Measurements from ENCODE around the gene MYO1D.
"Not testable (repeated sequence)": the region's sequence is repeated elsewhere in the genome, so short reads cannot be mapped to it uniquely, and the experiment has no call there.

MYO1D gene

DNA sequence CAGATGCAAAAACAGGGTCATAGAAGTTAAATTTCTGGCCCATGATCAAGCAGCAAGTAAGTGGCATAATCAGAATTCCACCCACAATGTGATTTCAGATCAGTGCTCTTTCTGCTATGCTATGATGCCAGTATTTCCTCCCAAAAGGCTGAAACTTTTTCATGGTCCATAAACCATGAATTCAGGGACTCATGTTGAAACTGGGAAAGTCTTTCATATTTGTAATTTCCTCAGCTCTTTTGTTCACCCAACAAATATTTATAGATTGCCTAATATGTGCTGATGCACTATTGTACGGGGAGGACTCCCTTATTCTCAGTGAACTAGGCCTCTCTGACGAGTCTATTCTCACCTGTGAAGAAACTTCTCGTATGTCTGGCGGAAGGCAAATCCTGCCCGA, 156.3 kb downstream of the MYO1D start:
- no peak for DNase-seq

DNA sequence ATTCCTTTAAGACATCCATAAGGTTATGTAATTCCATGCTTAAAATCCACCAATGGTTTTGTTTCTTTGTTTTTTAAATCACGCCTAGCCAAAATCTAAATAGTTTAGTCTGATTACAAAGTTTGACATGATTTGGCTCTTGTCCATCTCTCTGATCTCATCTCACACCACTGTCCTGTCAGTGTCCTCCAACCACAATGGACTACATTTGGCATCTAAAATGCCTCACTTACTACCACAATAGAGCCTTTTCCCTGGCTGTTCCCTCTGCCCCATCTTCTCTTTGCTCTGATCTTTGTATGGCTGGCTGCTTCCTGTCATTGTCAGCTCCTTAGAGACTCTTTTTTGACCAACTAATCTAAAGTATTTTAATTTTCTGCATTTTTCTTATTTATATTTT, 157.2 kb downstream of the MYO1D start:
- no peak for DNase-seq

DNA sequence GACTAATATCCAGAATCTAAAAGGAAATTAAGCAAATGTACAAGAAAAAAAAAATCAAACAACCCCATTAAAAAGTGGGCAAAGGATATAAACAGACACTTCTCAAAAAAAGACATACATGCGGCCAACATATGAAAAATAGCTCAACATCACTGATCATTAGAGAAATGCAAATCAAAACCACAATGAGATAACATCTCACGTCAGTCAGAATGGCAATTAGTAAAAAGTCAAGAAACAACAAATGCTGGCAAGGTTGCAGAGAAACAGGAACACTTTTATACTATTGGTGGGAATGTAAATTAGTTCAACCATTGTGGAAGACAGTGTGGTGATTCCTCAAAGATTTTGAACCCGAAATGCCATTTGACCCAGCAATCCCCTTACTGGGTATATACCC, 162.0 kb downstream of the MYO1D start:
- not testable (repeated sequence) for DNase-seq

DNA sequence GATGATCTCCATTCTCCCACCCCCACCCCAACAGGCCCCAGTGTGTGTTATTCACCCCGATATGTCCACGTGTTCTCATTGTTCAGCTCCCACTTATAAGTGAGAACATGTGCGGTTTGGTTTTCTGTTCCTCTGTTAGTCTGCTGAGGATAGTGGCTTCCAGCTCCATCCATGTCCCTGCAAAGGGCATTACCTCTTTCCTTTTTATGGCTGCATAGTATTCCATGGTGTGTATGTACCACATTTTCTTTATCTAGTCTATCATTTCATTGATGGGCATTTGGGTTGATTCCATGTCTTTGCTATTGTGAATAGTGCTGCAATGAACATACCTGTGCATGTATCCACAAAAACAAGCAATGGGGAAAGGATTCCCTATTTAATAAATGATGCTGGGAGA, 162.7 kb downstream of the MYO1D start:
- not testable (repeated sequence) for DNase-seq

DNA sequence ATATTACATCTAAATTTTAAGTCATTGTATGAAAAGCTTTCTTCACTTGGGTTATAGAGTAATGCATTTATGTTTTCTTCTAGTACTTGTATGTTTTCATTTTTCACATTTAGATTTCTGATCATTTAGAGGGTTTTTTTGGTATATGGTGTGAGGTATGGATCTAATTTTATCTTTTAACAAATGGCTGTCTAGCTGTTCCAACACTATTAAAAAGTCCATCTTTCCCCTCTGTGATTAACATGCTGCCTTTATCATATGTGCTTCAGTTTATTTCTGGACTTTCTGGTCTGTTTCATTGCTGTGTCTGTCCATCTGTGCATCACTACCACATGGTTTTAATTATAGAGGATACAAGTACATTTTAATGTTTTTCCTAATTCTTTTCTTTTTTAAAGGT, 163.8 kb downstream of the MYO1D start:
- no peak for DNase-seq

DNA sequence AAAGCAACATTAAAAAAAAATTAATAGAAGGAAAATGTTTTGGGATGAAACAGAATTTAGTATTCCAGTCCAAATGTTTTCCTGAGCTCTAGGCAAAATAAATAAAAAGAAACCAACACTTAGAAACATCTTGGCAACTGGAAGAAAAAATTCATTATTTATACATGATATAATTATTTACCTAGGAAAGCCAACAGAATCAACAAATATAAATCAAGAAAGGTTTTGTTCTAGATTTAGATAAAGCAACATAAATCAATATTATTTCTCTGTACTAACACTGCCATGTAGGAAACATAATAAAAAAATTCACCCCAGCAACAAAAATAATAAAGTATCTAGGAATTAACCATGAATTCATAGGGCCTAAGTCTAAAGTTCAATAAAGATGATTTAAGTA, 167.4 kb downstream of the MYO1D start:
- no peak for DNase-seq

DNA sequence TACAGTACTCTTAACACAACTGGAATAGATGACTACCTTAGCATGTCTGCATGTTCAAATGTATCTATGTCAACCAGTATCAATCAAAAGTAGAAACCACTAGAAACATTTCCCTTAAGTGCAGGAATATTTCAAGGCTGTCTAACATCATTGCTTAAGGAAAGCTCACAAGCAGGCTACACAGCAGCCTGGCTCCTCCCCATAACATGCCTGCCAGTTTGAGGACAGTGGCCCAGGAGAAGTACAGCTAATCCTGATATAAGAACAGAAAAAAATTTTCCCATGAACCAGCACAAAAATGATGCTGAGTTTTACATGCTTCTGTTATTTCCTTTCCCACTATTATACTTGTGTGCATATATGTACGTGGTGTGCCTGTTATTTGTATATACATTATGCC, 175.1 kb downstream of the MYO1D start:
- DNase-seq = no peak

DNA sequence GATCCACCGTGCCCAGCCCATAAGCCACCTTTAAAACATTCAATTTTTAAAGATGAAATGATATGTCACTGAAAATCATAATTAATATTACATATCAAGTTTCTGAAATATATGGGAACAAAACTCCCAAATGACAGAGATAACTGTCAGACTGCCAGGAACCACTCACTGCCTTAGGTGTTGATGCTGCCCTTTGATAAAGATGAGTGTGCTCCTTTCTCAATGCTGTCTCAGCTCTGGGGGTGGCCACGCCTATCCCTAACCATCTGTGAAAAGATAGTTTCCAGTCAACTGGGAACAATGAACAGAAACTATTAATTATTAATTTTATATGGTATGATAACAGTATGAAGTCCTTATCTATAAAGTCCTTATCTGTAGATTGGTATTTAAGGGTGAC, 177.7 kb downstream of the MYO1D start:
- no peak for DNase-seq

DNA sequence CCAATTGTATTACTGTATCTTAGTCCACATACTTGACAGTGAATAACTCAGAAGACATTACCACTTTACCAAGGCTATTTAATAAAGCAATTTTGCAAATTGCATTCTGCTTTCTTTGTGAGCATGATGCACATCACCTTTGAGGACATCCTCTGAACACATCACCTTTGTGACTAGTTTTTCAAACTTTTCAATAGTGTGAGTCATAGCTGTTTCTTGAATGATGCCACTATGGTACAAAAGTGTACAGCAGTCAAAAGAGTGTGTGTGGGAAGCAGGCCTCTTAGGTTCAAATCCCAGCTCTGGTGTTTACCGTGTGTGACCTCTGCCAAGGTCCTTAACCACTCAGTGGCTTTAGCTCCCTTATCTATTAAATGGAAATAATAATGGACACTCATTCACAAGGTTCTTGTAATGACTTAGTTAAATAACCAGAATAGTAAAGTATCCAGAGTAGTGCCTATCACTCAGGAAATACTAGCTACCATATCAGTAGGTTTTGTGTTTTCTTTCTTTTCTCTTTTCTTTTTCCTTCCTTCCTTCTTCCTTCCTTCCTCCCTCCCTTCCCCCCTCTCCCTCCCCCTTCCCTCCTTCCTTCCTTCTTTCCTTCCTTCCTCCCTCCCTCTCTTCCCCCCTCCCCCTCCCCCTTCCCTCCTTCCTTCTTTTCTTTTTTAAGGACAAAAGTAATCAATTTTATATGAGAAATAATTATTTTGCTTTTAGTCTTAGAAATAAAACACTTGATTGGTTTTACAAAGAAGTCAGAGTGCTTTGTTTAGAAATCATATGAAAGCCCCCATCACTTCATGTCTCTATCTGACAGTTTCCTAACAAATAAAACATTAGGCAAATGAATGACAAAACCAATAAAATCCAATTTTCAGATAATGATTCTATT, 178.9 kb downstream of the MYO1D start:
- DNase-seq = no peak

DNA sequence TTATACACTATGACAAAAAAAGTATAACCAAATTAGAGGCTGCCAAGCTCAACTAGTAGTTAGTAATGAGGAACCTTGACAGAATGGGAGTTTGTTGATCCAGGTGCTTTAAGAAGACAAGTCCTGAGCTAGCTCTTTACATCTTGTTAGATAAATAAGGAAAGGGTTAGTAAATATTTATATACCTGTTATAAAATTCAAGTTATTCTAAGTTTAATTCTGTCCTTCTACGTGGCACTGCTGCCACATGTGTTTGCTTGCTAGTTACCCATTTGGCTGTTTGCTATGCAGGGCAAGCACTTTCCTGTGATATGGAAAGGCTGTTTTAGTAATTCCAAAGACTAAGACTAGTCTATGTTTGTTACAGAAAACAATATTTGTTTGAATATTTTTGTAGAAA, 180.5 kb downstream of the MYO1D start:
- no peak for DNase-seq

DNA sequence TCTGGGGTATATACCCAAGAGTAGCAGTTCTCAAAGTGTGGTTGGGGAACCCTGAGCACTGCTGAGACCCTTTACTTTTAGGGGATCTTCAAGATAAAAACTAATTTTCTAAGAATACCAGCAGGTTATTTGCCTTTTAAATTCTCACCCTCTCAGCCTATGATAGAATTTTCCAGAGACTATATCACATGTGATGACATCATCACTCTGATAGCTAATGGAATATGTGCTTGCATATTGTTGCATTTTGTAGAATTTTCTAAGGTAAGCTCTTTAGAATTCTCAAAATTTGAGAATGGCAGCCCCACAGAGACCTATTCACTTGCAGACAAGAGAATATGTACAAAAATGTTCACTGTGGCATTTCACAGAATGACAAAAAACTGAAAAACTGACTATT, 181.1 kb downstream of the MYO1D start:
- DNase-seq = no peak

DNA sequence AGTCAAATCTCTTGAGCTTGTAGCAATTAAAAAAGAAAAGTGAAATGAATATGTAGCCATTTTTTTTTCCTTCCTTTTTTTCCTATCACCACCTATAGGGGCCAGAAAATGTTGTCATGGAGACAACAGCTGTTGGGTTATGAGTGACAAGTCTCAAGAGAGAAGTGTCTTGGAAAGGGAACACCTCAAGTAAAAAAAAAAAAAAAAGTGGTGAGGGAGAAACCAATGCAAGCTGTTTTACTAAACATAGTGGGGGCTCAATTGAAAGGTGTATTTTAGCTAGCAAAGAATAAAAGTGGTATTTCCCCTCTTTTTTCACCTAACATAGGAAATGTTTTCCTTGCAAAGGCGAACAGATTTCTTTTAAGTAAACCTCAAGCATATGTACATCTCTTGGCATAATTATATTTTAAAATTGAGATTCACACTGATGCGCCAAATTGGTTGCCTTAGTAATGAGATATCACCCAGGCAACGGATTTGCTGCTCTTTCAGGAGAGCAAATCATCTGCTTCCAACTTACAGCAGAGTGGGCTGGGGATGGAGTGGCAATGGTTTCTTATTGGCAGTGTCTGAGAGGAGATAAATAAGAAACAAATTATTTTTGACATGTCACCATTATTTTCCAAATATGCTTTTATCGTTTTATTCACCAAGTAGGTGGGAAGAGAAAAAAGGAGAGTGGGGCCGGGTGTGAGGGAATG, 183.6 kb downstream of the MYO1D start:
- no peak for DNase-seq

DNA sequence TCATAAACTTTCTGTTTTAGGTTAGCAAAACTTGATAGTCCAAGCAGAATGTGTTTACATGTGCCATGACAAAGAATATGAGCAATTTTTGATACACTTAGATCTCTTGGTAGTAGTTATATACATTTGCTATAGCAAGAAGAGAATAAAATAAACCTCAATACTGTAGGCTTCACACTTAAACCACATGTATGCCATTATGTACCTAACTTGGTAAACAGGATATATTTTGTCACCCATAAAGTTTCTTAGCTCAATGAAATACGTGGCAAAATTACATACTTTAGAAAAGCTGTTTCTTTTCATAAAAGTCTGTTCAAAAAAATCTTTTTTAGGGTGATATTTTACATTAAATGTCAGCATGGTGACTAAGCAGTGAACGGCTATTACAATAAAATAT, 184.7 kb downstream of the MYO1D start:
- DNase-seq = no peak

DNA sequence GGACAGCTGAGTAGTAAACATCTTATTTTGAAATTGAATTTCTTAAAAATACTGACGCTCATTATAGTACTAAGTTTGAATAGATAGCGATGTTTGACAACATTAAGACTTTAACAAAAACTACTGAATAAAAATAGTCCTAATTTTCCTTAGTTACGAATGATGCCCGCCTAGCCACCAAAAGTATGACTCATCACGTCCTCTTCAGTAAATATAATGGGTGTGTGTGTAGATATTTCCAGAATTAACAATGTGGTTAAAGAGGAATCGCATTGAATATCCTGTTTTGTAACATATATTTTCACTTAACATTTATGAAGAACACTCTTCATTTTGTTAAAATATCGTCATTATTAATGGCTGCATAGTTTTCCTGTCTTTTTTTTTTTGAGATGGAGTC, 187.6 kb downstream of the MYO1D start:
- DNase-seq = no peak

DNA sequence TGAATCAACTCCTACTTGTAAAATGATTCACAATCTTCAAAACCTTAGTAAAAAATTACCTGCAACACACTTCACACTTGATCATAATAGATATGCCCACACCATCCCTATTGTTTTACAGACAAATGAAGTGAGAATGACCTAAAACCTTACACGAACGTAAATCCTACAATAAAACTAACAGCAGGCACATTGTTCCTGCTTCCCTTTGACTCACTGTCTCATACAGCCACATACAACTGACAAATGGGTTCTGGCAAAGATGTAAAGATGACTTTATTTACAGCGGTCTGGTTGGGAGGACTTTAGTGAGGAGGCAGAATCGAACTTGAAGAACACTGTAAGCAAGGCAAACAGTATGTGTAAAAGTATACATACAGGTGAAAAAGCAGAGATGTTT, 188.7 kb downstream of the MYO1D start:
- no peak for DNase-seq

DNA sequence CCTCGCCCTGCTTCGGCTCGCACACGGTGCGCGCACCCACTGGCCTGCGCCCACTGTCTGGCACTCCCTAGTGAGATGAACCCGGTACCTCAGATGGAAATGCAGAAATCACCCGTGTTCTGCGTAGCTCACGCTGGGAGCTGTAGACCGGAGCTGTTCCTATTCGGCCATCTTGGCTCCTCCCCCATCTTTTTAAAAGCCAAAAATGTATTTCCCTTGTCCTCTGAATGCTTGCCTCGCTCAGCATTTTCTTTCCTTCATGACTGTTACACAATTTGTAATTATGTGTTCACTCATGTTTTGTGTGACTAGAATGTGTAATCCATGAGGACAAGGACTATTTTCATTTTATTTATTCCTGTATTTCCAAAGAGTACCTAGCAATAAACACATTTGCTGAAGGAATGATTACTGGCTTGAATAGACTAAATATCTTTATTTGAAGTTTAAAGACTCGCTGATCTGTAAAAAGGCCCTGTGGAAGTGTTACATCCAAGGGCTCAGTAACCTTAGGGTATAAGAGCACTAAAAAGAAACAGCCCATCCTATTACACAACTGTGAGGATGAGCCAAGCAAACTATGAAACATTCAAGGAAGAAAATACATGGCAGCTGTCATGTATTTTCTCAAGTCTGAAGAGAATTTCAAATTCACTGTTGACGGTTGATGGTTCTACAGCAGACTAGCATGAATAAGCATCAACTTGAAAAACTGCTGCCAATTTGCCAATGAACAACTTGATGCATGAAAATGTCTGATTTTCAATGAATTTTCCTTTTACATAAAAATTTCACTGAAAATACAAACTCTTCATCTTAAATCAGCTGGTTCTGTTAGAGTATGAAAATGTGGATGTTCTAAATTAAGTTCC, 192.6 kb downstream of the MYO1D start:
- DNase-seq = no peak

DNA sequence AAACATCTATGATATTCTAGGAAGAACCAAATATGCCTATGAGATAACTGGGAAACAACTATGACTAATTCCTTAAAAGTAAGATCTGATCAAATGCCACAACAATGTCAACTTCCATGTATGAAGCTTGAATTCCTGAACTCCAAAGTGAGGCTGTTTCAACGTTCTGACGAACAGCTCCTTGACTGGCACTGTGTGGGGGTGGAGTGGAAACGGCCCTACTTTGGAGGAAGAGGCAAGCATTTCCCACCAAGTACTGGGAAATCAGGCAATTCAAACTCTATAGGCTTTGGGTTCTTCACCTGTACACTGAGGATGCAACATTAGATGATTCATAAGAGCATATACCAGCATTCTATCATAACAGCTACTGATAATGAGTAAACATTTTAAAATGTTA, 203.0 kb downstream of the MYO1D start:
- no peak for DNase-seq

DNA sequence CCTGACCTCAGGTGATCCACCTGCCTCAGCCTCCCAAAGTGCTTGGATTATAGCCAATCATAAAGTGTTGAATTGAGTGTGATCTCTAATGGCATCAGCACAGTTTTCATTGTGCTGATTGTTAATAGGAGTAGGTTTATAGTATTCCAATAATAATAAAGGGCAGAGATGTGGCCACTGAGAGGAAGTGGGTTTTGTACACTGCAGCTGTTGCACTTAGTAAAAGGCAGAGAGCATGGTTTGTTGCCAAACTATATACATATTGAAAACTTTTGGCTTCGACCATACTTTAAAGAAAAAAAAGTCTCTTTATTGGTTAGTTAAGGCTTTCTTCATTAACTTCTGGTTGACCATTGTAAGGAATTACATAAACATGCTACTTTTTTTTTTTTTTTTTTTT, 204.2 kb downstream of the MYO1D start:
- DNase-seq = no peak

DNA sequence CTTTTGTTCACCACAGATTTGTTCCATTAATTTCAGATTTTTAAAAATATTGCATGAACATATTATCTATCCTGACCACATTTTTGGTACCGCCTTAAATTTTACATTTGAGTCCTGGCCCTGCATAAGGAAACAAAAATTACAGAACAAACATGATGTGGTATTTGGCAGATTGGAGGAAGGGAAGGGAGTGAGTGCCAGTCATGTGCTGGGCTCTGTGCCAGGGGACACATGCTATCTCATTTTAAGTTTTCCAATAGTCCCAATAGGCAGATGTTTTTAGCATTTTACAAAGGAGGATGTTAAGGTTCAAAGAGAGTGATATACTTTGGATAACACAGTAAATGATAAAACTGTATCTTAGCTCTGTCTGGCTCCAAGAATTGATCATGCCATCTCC, 205.0 kb downstream of the MYO1D start:
- DNase-seq = no peak

DNA sequence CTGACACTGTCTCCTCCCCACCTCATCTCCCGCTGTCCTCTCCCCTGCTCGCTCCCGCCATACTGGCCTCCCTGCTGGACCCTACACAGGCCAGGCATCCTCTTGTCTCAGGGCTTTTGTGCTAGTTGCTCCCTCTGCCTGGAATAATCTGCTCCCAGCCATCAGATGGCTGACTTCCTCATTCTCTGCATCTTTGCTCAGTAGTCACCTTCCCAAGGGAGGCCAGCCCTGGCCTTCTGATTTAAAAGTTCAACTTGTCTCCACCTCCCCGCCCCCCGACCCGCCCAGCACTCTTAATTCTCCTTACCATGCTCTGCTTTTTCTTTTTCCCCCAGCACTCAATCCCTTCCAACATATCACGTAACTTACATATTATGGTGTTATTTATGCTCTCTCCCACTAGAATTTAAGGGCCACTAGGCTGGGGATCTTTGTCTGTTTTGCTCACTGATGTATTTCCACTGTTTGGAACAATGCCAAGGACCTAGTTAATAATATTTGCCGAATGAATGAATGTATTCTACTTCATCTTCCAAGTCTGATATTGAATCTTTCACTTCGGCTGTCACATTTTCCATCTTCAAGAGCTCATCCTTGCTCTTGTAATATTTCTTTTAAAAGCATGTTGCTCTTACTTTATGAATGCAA, 211.9 kb downstream of the MYO1D start:
- DNase-seq = no peak

DNA sequence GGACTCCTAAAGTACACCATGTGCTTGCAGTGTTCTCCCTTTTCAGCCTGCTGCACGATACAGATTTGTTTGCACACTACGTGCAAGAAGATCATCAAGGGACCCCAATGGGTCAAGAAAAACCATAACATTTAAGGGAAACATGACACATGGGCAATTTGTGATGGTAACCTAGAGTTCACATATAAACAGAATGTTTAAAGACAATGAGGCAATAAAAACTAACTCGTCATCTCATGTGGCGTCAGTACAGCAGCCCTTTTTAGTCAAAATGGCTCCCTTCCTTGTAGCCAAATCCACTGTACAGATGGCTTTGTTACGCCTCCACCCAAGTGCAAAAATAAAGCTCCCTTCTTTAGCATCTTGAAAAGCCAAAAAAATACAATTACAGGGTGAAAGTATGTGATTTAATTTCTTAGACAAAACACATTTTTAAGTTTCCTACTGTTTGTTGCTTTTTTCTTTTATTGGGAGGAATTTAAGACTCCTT, 216.4 kb downstream of the MYO1D start:
- no peak for DNase-seq

DNA sequence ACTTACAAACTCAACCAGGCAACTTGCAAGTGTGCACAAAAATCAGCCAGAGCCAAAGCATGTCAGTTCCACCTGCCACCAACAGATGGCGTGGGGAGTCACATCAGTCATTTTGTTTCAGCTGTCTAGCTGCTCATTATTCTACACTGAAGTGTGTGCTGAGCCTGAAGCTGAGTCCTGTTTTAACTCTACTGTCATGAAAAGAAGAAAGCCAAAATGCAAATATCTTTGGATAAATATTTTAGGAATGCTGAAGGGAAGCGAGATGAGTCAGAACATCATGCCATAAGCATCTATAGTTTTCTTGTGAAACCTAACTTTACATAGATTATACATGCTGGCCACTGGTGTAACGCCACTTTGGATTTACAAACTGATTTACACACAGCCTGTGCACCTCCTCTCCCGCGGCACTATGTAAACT, 217.5 kb downstream of the MYO1D start:
- DNase-seq = peak; percentile 63

Data from activated naive CD4-positive, alpha-beta T cell treated with anti-CD3 and anti-CD28 coated beads, Interleukin-2, amount 50 U/mL, for 16 hours (primary cell).